Right atrium auricular region (tissue), 2 donors: ENCODE results near the gene ATG12. TPM values are rescaled to one million over a fixed set of nuclear protein-coding genes. Genes with fewer than 3 reads are reported as not detected.
"Not testable (repeated sequence)": the region's sequence is repeated elsewhere in the genome, so short reads cannot be mapped to it uniquely, and the experiment has no call there.

Experiments
- DNase-seq: peaks from one replicate; pipeline ENCODE4 v3.0.0-alpha.2; 2019; ENCODE audit warnings: low spot score
- H3K27ac ChIP-seq, 2 donors: fragments of 200-600 bp; sonication (generic); 1 replicate in 1 of 2; 2 replicates in 1 of 2; pipeline ENCODE4 v1.5.1; 2016 to 2019
- H3K27me3 ChIP-seq, 2 donors: fragments of 200-600 bp; sonication (generic); one replicate each; pipeline versions ENCODE4 v1.5.1 to v1.6.0; 2017 to 2019
- H3K36me3 ChIP-seq: fragments of 200-600 bp; sonication (generic); one replicate; pipeline ENCODE4 v1.5.1; 2016
- H3K4me1 ChIP-seq, 2 donors: fragments of 200-600 bp; sonication (generic); one replicate each; pipeline versions ENCODE4 v1.5.1 to v1.6.0; 2017 to 2019
- H3K4me3 ChIP-seq, 2 donors: fragments of 200-600 bp; sonication (generic); 1 replicate in 1 of 2; 2 replicates in 1 of 2; pipeline ENCODE4 v1.5.1; 2017 to 2019; ENCODE audit warnings: mild to moderate bottlenecking in 1 of 2, moderate library complexity in 1 of 2
- H3K9me3 ChIP-seq, 2 donors: fragments of 200-600 bp; sonication (generic); one replicate each; pipeline ENCODE4 v1.5.1; 2019
- CTCF ChIP-seq, 2 donors: fragments of 200-600 bp; sonication (generic); IDR thresholded peaks; one replicate each; pipeline ENCODE4 v1.5.1; 2019; ENCODE audit warnings: antibody characterized with exemption in 2 of 2
- total RNA-seq, 2 donors: library from RNA; depleted of rRNA; stranded (reverse); fragments of >200 nt; gene quantifications; one replicate each; pipeline ENCODE4 v1.1.0, GENCODE V29; 2016

The ATG12 gene
- total RNA-seq, 2 donors from 2014 or later, result 15.7 to 19.4 TPM

- Histone ChIP-seq H3K4me1 (peaks cover 0 to 12% of the 10 kb centered on the region in 2 donors), H3K9me3 (no peaks in the 10 kb centered on the region), H3K4me3 (no peak overlapping the region), H3K27ac (no peak overlapping the region), H3K27me3 (peaks cover 0 to 5% of the 10 kb centered on the region in 2 donors), H3K36me3 (no peaks in the 10 kb centered on the region)
- no peak for TF ChIP-seq CTCF (IDR thresholded peaks at IDR 0.05)
- DNase-seq, result no peak
Observed at GRCh38 chr5:115811406-115811805, 30.0 kb downstream of the ATG12 start.

- H3K27me3 ChIP-seq, result peaks cover 0 to 3% of the 10 kb centered on the region in 2 donors
- H3K27ac ChIP-seq, result no peak overlapping the region
- no peak overlapping the region for H3K4me3 ChIP-seq
- peaks cover 0 to 6% of the 10 kb centered on the region in 2 donors for H3K4me1 ChIP-seq
- no peak for TF ChIP-seq CTCF (IDR thresholded peaks at IDR 0.05)
- no peaks in the 10 kb centered on the region for H3K36me3 ChIP-seq
- no peaks in the 10 kb centered on the region for H3K9me3 ChIP-seq
- DNase-seq, result no peak
Observed at GRCh38 chr5:115810761-115811160, 30.6 kb downstream of the ATG12 start.

- Histone ChIP-seq H3K9me3 (no peaks in the 10 kb centered on the region), H3K4me1 (no peaks in the 10 kb centered on the region), H3K27me3 (no peaks in the 10 kb centered on the region), H3K4me3 (no peak overlapping the region), H3K36me3 (no peaks in the 10 kb centered on the region), H3K27ac (no peak overlapping the region)
- DNase-seq, result no peak
- no peak for TF ChIP-seq CTCF (IDR thresholded peaks at IDR 0.05)
Observed at GRCh38 chr5:115809946-115810345, 31.4 kb downstream of the ATG12 start.

GRCh38 chr5:115808066-115808465 lies 33.3 kb downstream of the ATG12 start:
- not testable (repeated sequence) for DNase-seq, H3K4me3 ChIP-seq, H3K4me1 ChIP-seq, H3K9me3 ChIP-seq, H3K27ac ChIP-seq, H3K36me3 ChIP-seq, H3K27me3 ChIP-seq

GRCh38 chr5:115807654-115808052 lies 33.7 kb downstream of the ATG12 start:
- no peak overlapping the region for H3K27ac ChIP-seq
- H3K36me3 ChIP-seq, result no peaks in the 10 kb centered on the region
- no peaks in the 10 kb centered on the region for H3K9me3 ChIP-seq
- no peak overlapping the region for H3K4me3 ChIP-seq
- H3K4me1 ChIP-seq, result no peaks in the 10 kb centered on the region
- TF ChIP-seq CTCF (IDR thresholded peaks at IDR 0.05), result no peak
- no peaks in the 10 kb centered on the region for H3K27me3 ChIP-seq
- no peak for DNase-seq

- Histone ChIP-seq H3K27ac (no peak overlapping the region), H3K27me3 (no peaks in the 10 kb centered on the region), H3K9me3 (no peaks in the 10 kb centered on the region), H3K36me3 (no peaks in the 10 kb centered on the region), H3K4me1 (no peaks in the 10 kb centered on the region), H3K4me3 (no peak overlapping the region)
- no peak for TF ChIP-seq CTCF (IDR thresholded peaks at IDR 0.05)
- DNase-seq, result no peak
Observed at GRCh38 chr5:115806986-115807653, 34.2 kb downstream of the ATG12 start.
